Endothelial cell of umbilical vein (primary cell): ENCODE measurements around the gene CRYBG2. TPM values are rescaled to one million over a fixed set of nuclear protein-coding genes. Genes with fewer than 3 reads are reported as not detected.

Experiments used
- BruUV-seq: library from RNA; stranded (reverse); fragments of 400-500 nt; replicated peaks from 2 replicates; lab custom pipeline; 2021; lab: Mats Ljungman, UMichigan
- CTCF ChIA-PET: fragments of 300-600, 350-600 bp; sonication (Branson Sonifier 250); formaldehyde crosslinking; loops from one replicate; lab custom pipeline; 2021; ENCODE audit warnings: antibody characterized with exemption, inconsistent platforms; lab: Charles Lee
- POLR2A ChIA-PET: fragments of 300-600, 350-600 bp; sonication (Branson Sonifier 250); formaldehyde crosslinking; loops from one replicate; lab custom pipeline; 2021; ENCODE audit warnings: antibody characterized with exemption, inconsistent platforms; lab: Charles Lee
- DNase-seq: peaks from one replicate; pipeline ENCODE4 v3.0.0-alpha.2; 2011; ENCODE audit warnings: low read depth, low spot score
- FAIRE-seq: peaks from 2 replicates; lab custom pipeline; 2011; peaks lifted over from hg19 to GRCh38; lab: Jason Lieb, UNC
- H2AFZ ChIP-seq: 2 replicates; pipeline ENCODE4 v1.6.0; 2012; ENCODE audit warnings: low read depth, low read length, control low read depth, inconsistent platforms
- H3K27ac ChIP-seq: 2 replicates; pipeline ENCODE4 v1.5.1; 2011; ENCODE audit warnings: low read depth, mild to moderate bottlenecking, control low read depth, low read length, moderate library complexity; ENCODE audit not compliant: insufficient read depth
- H3K27me3 ChIP-seq, 2 experiments: 2 replicates each; pipeline versions ENCODE4 v1.6.0 to v1.6.1; 2011; ENCODE audit warnings: low read length in 2 of 2, mixed read lengths in 1 of 2; ENCODE audit not compliant: control insufficient read depth in 2 of 2, insufficient read depth in 2 of 2
- H3K36me3 ChIP-seq, 2 experiments: 2 replicates in 1 of 2; 3 replicates in 1 of 2; pipeline ENCODE4 v1.5.1; 2011; ENCODE audit warnings: low read length in 2 of 2, mild to moderate bottlenecking in 1 of 2, moderate library complexity in 1 of 2; ENCODE audit not compliant: control insufficient read depth in 2 of 2, insufficient read depth in 2 of 2; ENCODE audit errors: extremely low read depth in 1 of 2
- H3K4me1 ChIP-seq: 3 replicates; pipeline ENCODE4 v1.5.1; 2011; ENCODE audit warnings: mild to moderate bottlenecking, low read length; ENCODE audit not compliant: control insufficient read depth, insufficient read depth; ENCODE audit errors: extremely low read depth
- H3K4me2 ChIP-seq: 2 replicates; pipeline ENCODE4 v1.6.1; 2011; ENCODE audit warnings: low read length, control low read depth, mixed read lengths; ENCODE audit not compliant: insufficient read depth
- H3K4me3 ChIP-seq, 3 experiments: fragments of 200-600 bp in 1 of 3; sonication (generic), shearing (Covaris generic) in 1 of 3; replicated peaks in 1 of 3; 2 replicates each; pipeline ENCODE4 v1.5.1; 2011 to 2016; ENCODE audit warnings: control low read depth in 3 of 3, low read length in 3 of 3, mild to moderate bottlenecking in 2 of 3, inconsistent platforms in 1 of 3, low read depth in 1 of 3, moderate library complexity in 1 of 3; ENCODE audit not compliant: insufficient read depth in 1 of 3
- H3K79me2 ChIP-seq: 2 replicates; pipeline ENCODE4 v1.6.0; 2012; ENCODE audit warnings: low read length, inconsistent platforms; ENCODE audit not compliant: control insufficient read depth, insufficient read depth
- H3K9ac ChIP-seq: replicated peaks from 2 replicates; pipeline ENCODE3; 2011; ENCODE audit warnings: low read length, control low read depth; ENCODE audit not compliant: insufficient read depth; ENCODE audit errors: extremely low read depth
- H3K9me1 ChIP-seq: replicated peaks from 3 replicates; pipeline ENCODE4 v1.6.0; 2011; ENCODE audit warnings: mild to moderate bottlenecking, low read length; ENCODE audit not compliant: control insufficient read depth, insufficient read depth; ENCODE audit errors: extremely low read depth
- H3K9me3 ChIP-seq: replicated peaks from 2 replicates; pipeline ENCODE4 v1.5.1; 2012; ENCODE audit warnings: low read length, inconsistent platforms; ENCODE audit not compliant: control insufficient read depth, insufficient read depth
- H4K20me1 ChIP-seq: replicated peaks from 2 replicates; pipeline ENCODE3; 2011; ENCODE audit warnings: mild to moderate bottlenecking, low read length; ENCODE audit not compliant: control insufficient read depth, insufficient read depth; ENCODE audit errors: extremely low read depth
- CTCF ChIP-seq, 2 donors: IDR thresholded peaks; 1 replicate in 1 of 2; 2 replicates in 1 of 2; pipeline ENCODE4 v1.5.1; 2011; ENCODE audit warnings: low read length in 2 of 2, mild to moderate bottlenecking in 2 of 2, moderate library complexity in 2 of 2, control low read depth in 1 of 2, inconsistent platforms in 1 of 2, low read depth in 1 of 2; ENCODE audit not compliant: insufficient read depth in 1 of 2; ENCODE audit errors: extremely low read depth in 1 of 2
- EZH2 ChIP-seq: IDR thresholded peaks from 2 replicates; pipeline ENCODE4 v1.6.1; 2012; ENCODE audit warnings: borderline replicate concordance, low read depth, mild to moderate bottlenecking, moderate library complexity, low read length, inconsistent platforms; ENCODE audit not compliant: severe bottlenecking
- FOS ChIP-seq: IDR thresholded peaks from 2 replicates; pipeline ENCODE4 v1.6.1; 2011; ENCODE audit warnings: mild to moderate bottlenecking, low read length, moderate library complexity, borderline replicate concordance; ENCODE audit not compliant: insufficient read depth
- GATA2 ChIP-seq: IDR thresholded peaks from 2 replicates; pipeline ENCODE4 v1.7.0; 2011; ENCODE audit warnings: low read depth, mild to moderate bottlenecking, moderate library complexity, mixed read lengths, low read length; ENCODE audit not compliant: insufficient read length, insufficient read depth
- JUN ChIP-seq: IDR thresholded peaks from 2 replicates; pipeline ENCODE4 v1.6.1; 2011; ENCODE audit warnings: borderline replicate concordance, low read depth; ENCODE audit not compliant: insufficient read length, insufficient read depth
- MAX ChIP-seq: IDR thresholded peaks from 2 replicates; pipeline ENCODE4 v1.6.1; 2011; ENCODE audit not compliant: insufficient read depth, insufficient read length
- MYC ChIP-seq: IDR thresholded peaks from one replicate; pipeline ENCODE4 v1.6.1; 2011; ENCODE audit warnings: mild to moderate bottlenecking, low read depth, low read length
- POLR2A ChIP-seq: IDR thresholded peaks from 2 replicates; pipeline ENCODE4 v1.6.1; 2012; ENCODE audit warnings: low read depth, mild to moderate bottlenecking, control low read depth, low read length
- POLR2AphosphoS5 ChIP-seq: IDR thresholded peaks from 2 replicates; pipeline ENCODE4 v1.6.1; 2012; ENCODE audit warnings: low read depth, mild to moderate bottlenecking, control low read depth, low read length, moderate library complexity; ENCODE audit not compliant: insufficient read depth
- dilution Hi-C: fragments of 300-500 bp; cut with MboI; formaldehyde crosslinking; loops from one replicate; pipeline ENCODE4 v1.15.0; 2019; ENCODE audit warnings: low sequenced_read_pairs; ENCODE audit not compliant: extremely low pct_ligation_motif_present
- intact Hi-C: fragments of 100-400 bp; cut with micrococcal nuclease; formaldehyde crosslinking; loops from one replicate; pipeline ENCODE4 v1.10.0; 2022
- polyA plus RNA-seq, 4 experiments: library from polyadenylated mRNA; depleted of rRNA in 3 of 4; stranded (reverse) in 3 of 4; unstranded in 1 of 4; fragments of >200 nt; gene quantifications; 2 replicates each; pipeline versions ENCODE4 v1.2.1 to v1.2.3, GENCODE V29; 2011 to 2012; ENCODE audit warnings: missing spikeins in 1 of 4
- total RNA-seq: library from RNA; stranded (reverse); gene quantifications from 2 replicates; pipeline ENCODE4 v1.2.3, GENCODE V29; 2021

CRYBG2 gene
- total and polyA plus RNA-seq, 2 donors (not counting 3 experiments of a cell fraction or from before 2014, with no cell fraction given), result not detected

- dilution Hi-C loops, result no loop called here
- POLR2A ChIA-PET, result no interaction called here
- FAIRE-seq, result no peak
These were observed 45.1 kb upstream of the CRYBG2 start for GRCh38 chr1:26399034-26399433.

GRCh38 chr1:26395754-26396153, 41.8 kb upstream of the CRYBG2 start:
- H2AFZ ChIP-seq, result no peak overlapping the region
- no peaks in the 10 kb centered on the region for H4K20me1 ChIP-seq
- H3K79me2 ChIP-seq, result no peaks in the 10 kb centered on the region
- no peaks in the 10 kb centered on the region for H3K36me3 ChIP-seq
- no peak for FAIRE-seq
- H3K4me1 ChIP-seq, result no peaks in the 10 kb centered on the region
- TF ChIP-seq JUN (no peak), MAX (no peak), EZH2 (no peak), POLR2A (no peak), CTCF (IDR thresholded peaks at IDR 0.05; ENCODE audit: extremely low read depth in 1 of 2, insufficient read depth in 1 of 2, low read depth in 1 of 2, low read length in 2 of 2) (no peak), GATA2 (no peak), FOS (no peak), MYC (no peak), POLR2AphosphoS5 (no peak)
- no TSS peak for BruUV-seq
- POLR2A ChIA-PET, result no interaction called here
- CTCF ChIA-PET, result interaction anchor here (1.5 to 2.8 kb wide), 3 partner anchors 18 to 291 kb away, joined by 4 to 13 read pairs (median 5); no protein-coding TSS in a partner anchor
- no peak overlapping the region for H3K4me3 ChIP-seq
- H3K9me3 ChIP-seq, result no peaks in the 10 kb centered on the region
- dilution Hi-C loops (no loop called here), intact Hi-C loops (loop anchor here (10.0 kb wide), 1 partner anchor 291 kb away; no protein-coding TSS in a partner anchor)
- DNase-seq, result no peak
- H3K27me3 ChIP-seq, result no peaks in the 10 kb centered on the region
- H3K9me1 ChIP-seq, result no peaks in the 10 kb centered on the region
- H3K4me2 ChIP-seq, result no peak overlapping the region
- no peak overlapping the region for H3K9ac ChIP-seq
- no peak overlapping the region for H3K27ac ChIP-seq

More at GRCh38 chr1:26399034-26399433, 45.1 kb upstream of the CRYBG2 start:
- Histone ChIP-seq H3K9ac (no peak overlapping the region), H3K4me3 (no peak overlapping the region), H3K27me3 (peaks cover 0 to 2% of the 10 kb centered on the region in 2 experiments), H3K4me1 (no peaks in the 10 kb centered on the region), H3K9me1 (no peaks in the 10 kb centered on the region), H4K20me1 (no peaks in the 10 kb centered on the region), H3K9me3 (no peaks in the 10 kb centered on the region), H2AFZ (no peak overlapping the region), H3K79me2 (no peaks in the 10 kb centered on the region), H3K27ac (no peak overlapping the region), H3K36me3 (no peaks in the 10 kb centered on the region), H3K4me2 (no peak overlapping the region)
- BruUV-seq, result no TSS peak
- DNase-seq, result no peak
- CTCF ChIA-PET, result interaction anchor here (1.2 to 9.0 kb wide), 2 partner anchors 17 to 77 kb away, joined by 4 to 102 read pairs; no protein-coding TSS in a partner anchor
- no peak for TF ChIP-seq POLR2AphosphoS5
- intact Hi-C loops, result loop anchor here (10.0 kb wide), 1 partner anchor 294 kb away; no protein-coding TSS in a partner anchor
